Activated naive CD4-positive, alpha-beta T cell treated with anti-CD3 and anti-CD28 coated beads for 36 hours (primary cell): ENCODE results near the gene PCK2. TPM values are rescaled to one million over a fixed set of nuclear protein-coding genes. Genes with fewer than 3 reads are reported as not detected.
A peak's percentile ranks its signal among the peaks of the same experiment; 100 is the strongest.
"Not testable (repeated sequence)": the region's sequence is repeated elsewhere in the genome, so short reads cannot be mapped to it uniquely, and the experiment has no call there.

Source experiments
- CTCF ChIA-PET: fragments of 350-600 bp; sonication (Branson Sonifier 250); formaldehyde crosslinking; loops from one replicate; lab custom pipeline; 2021; ENCODE audit warnings: antibody characterized with exemption; lab: Charles Lee
- DNase-seq: peaks from one replicate; pipeline ENCODE4 v3.0.0-alpha.2; 2020
- H3K27ac Mint-ChIP-seq: one replicate; pipeline ENCODE4 v1.8.0; 2021; ENCODE audit warnings: mild to moderate bottlenecking, mixed read lengths
- H3K27me3 Mint-ChIP-seq: one replicate; pipeline ENCODE4 v1.8.0; 2021; ENCODE audit warnings: low read depth, mixed read lengths
- H3K36me3 Mint-ChIP-seq: one replicate; pipeline ENCODE4 v1.8.0; 2021; ENCODE audit warnings: low read depth, mixed read lengths
- H3K4me1 Mint-ChIP-seq: one replicate; pipeline ENCODE4 v1.8.0; 2021; ENCODE audit warnings: low read depth, mixed read lengths
- H3K4me3 Mint-ChIP-seq: one replicate; pipeline ENCODE4 v1.8.0; 2021; ENCODE audit warnings: mild to moderate bottlenecking, moderate library complexity, mixed read lengths
- H3K9me3 Mint-ChIP-seq: one replicate; pipeline ENCODE4 v1.8.0; 2021; ENCODE audit warnings: mixed read lengths
- intact Hi-C: fragments of 100-400 bp; cut with micrococcal nuclease; formaldehyde crosslinking; loops from one replicate; pipeline ENCODE4 v1.15.1; 2023
- total RNA-seq, 2 experiments: library from RNA; stranded (reverse); gene quantifications; one replicate each; pipeline ENCODE4 v1.2.3, GENCODE V29; 2021

Gene PCK2
- total RNA-seq, 2 experiments from 2014 or later: 117 TPM

DNA sequence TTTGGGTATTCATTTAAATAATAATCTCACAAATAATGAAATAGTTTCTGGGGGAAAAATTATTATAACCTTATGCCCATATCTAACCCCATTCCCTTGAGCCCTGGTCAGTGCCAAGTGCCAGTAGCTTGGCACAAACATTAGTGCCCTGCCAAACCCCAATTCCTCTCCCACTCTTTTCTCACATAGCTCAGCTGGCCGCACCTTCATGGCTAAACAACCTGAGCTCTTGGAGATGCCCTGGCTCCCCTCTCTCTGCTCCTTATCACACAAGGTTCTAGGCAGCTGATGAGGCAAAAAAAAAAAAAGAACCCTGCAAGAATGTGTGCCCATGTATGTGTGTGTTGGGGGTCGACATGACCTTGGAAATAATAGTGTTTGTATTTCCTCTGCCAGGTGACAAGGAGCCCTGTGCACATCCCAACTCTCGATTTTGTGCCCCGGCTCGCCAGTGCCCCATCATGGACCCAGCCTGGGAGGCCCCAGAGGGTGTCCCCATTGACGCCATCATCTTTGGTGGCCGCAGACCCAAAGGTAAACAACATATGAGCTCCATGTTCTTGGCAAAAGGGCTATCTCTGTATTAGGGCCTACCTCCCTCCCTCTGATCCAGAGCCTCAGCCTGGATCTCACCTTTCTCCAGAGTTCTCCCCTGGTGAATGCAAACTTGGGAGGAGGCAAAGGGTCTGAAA is 8.4 kb downstream of the PCK2 start:
- Mint-ChIP-seq H3K36me3 (peaks cover 55% of the 10 kb centered on the region), H3K9me3 (no peaks in the 10 kb centered on the region), H3K27ac (no peak overlapping the region), H3K4me1 (no peaks in the 10 kb centered on the region), H3K4me3 (no peak overlapping the region), H3K27me3 (no peaks in the 10 kb centered on the region)
- intact Hi-C loops: no loop called here
- CTCF ChIA-PET: interaction anchor here (1.1 to 11.7 kb wide), 4 partner anchors 9 to 44 kb away, joined by 3 to 226 read pairs (median 6); partner anchors contain the start of gene PCK2
- no peak for DNase-seq

DNA sequence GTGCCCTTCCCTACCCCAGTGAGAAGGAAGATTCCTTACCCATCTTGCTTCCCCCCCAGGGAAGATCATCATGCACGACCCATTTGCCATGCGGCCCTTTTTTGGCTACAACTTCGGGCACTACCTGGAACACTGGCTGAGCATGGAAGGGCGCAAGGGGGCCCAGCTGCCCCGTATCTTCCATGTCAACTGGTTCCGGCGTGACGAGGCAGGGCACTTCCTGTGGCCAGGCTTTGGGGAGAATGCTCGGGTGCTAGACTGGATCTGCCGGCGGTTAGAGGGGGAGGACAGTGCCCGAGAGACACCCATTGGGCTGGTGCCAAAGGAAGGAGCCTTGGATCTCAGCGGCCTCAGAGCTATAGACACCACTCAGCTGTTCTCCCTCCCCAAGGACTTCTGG is 9.3 kb downstream of the PCK2 start:
- CTCF ChIA-PET: interaction anchor here (0.9 to 11.7 kb wide), 4 partner anchors 10 to 46 kb away, joined by 3 to 226 read pairs (median 8); partner anchors contain the start of gene PCK2
- Mint-ChIP-seq H3K4me3 (no peak overlapping the region), H3K4me1 (peaks cover 2% of the 10 kb centered on the region), H3K27ac (no peak overlapping the region), H3K27me3 (no peaks in the 10 kb centered on the region), H3K9me3 (no peaks in the 10 kb centered on the region), H3K36me3 (peaks cover 53% of the 10 kb centered on the region)
- intact Hi-C loops: no loop called here
- DNase-seq: no peak

GRCh38 chr14:24105609-24106239 is 11.6 kb downstream of the PCK2 start:
- H3K9me3 Mint-ChIP-seq, H3K27ac Mint-ChIP-seq, H3K4me3 Mint-ChIP-seq, H3K27me3 Mint-ChIP-seq, intact Hi-C loops, DNase-seq: not testable (repeated sequence)
- CTCF ChIA-PET: interaction anchor here (1.6 to 11.7 kb wide), 4 partner anchors 8 to 48 kb away, joined by 3 to 226 read pairs (median 10); partner anchors contain the start of genes DCAF11, NRL and PCK2
- Mint-ChIP-seq H3K36me3 (peaks cover 38% of the 10 kb centered on the region), H3K4me1 (peaks cover 10% of the 10 kb centered on the region)

DNA sequence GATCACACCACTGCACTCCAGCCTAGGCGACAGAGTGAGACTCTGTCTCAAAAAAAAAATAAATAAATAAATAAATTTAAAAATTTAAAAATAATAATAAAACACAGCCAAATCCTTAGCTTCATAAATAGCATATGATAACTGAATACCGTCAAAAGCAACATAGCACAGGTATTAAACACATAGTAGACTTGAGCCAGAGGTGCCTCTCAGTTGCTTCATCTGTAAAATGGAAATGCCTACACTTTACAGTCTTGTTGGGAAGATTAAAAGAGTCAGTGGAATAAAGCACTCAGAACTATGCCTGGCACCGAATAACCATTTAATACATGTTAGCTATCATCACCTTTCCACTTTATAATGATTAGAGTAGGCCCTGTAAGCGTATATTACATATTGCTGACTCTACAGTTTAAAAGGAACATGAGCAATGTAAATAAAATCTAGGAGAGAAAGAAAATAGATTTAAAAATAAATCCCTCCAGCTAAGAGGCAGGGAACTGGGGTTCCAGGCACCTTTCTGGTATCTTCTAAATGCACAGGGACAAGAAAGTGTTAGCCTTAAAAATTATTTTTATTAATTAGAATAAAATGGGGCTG is 12.7 kb downstream of the PCK2 start:
- Mint-ChIP-seq H3K27me3 (no peaks in the 10 kb centered on the region), H3K27ac (no peak overlapping the region), H3K4me1 (peaks cover 10% of the 10 kb centered on the region), H3K9me3 (no peaks in the 10 kb centered on the region), H3K36me3 (peaks cover 30% of the 10 kb centered on the region), H3K4me3 (no peak overlapping the region)
- intact Hi-C loops: no loop called here
- DNase-seq: no peak
- CTCF ChIA-PET: interaction anchor here (0.6 to 11.7 kb wide), 9 partner anchors 7 to 140 kb away, joined by 3 to 237 read pairs (median 31); partner anchors contain the start of genes DCAF11, IRF9, NRL and PCK2

GRCh38 chr14:24108336-24108874 is 14.3 kb downstream of the PCK2 start:
- H3K4me1 Mint-ChIP-seq: peaks cover 10% of the 10 kb centered on the region
- CTCF ChIA-PET: interaction anchor here (0.6 to 11.7 kb wide), 33 partner anchors 10 to 519 kb away, joined by 3 to 237 read pairs (median 4); partner anchors contain the start of genes CARMIL3, CIDEB, EMC9 and IRF9
- peak overlapping the region; percentile 50 for H3K4me3 Mint-ChIP-seq
- peak overlapping the region; percentile 97 for H3K27ac Mint-ChIP-seq
- intact Hi-C loops: loop anchor here (1.0 kb wide), 3 partner anchors 50 to 94 kb away; no protein-coding TSS in a partner anchor
- no peaks in the 10 kb centered on the region for H3K27me3 Mint-ChIP-seq
- no peak for DNase-seq
- no peaks in the 10 kb centered on the region for H3K9me3 Mint-ChIP-seq
- peaks cover 16% of the 10 kb centered on the region for H3K36me3 Mint-ChIP-seq

DNA sequence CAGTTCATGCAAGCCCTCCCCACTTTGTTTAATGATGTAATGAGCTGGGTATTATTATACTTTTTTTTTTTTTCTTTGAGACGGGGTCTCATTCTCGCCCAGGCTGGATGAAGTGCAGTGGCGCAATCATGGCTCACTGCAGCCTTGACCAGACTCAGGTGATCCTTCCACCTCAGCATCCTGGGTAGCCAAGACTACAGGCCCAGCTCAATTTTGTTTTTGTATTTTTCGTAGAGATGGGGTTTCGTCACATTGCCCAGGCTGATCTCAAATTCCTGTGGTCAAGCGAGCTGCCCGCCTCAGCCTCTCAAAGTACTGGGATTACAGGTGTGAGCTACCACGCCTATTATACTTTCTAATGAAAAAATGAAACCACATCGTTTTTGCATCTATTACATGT is 15.9 kb downstream of the PCK2 start:
- peaks cover under 1% of the 10 kb centered on the region for H3K36me3 Mint-ChIP-seq
- no peak overlapping the region for H3K4me3 Mint-ChIP-seq
- H3K27me3 Mint-ChIP-seq: no peaks in the 10 kb centered on the region
- no peak for DNase-seq
- intact Hi-C loops: loop anchor here (10.0 kb wide), 2 partner anchors 805 to 1105 kb away; partner anchors contain the start of genes BCL2L2 and PPP1R3E
- H3K9me3 Mint-ChIP-seq: no peaks in the 10 kb centered on the region
- CTCF ChIA-PET: interaction anchor here (0.7 to 11.7 kb wide), 17 partner anchors 9 to 321 kb away, joined by 3 to 237 read pairs (median 4); partner anchors contain the start of genes CIDEB, EMC9, IRF9 and PCK2
- H3K4me1 Mint-ChIP-seq: peaks cover 10% of the 10 kb centered on the region
- no peak overlapping the region for H3K27ac Mint-ChIP-seq

DNA sequence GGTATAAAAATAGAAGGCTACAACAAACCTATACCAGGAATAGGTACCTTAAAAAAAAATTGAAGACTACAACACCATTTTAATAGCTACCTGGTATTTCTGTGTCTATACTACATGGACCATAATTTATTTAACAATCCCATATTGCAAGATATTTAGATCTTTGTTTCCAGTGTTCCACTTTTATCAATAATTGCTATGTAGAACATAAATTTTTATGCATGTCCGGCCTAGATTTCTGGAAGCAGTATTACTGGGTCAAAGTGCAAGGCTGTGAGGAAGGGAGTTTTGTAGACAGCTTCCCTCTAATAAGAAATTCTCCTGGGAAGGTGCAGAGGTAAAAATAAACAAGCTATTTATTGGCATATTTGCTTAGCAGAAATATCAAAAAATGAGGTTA is 16.4 kb downstream of the PCK2 start:
- H3K36me3 Mint-ChIP-seq: peaks cover 3% of the 10 kb centered on the region
- H3K4me1 Mint-ChIP-seq: peaks cover 13% of the 10 kb centered on the region
- CTCF ChIA-PET: interaction anchor here (0.8 to 11.7 kb wide), 13 partner anchors 9 to 197 kb away, joined by 3 to 237 read pairs (median 4); partner anchors contain the start of genes CIDEB, DHRS4L2, EMC9 and IRF9
- H3K4me3 Mint-ChIP-seq: no peak overlapping the region
- DNase-seq: no peak
- intact Hi-C loops: loop anchor here (10.0 kb wide), 2 partner anchors 806 to 1106 kb away; partner anchors contain the start of genes BCL2L2 and PPP1R3E
- H3K27me3 Mint-ChIP-seq: no peaks in the 10 kb centered on the region
- no peak overlapping the region for H3K27ac Mint-ChIP-seq
- H3K9me3 Mint-ChIP-seq: no peaks in the 10 kb centered on the region

DNA sequence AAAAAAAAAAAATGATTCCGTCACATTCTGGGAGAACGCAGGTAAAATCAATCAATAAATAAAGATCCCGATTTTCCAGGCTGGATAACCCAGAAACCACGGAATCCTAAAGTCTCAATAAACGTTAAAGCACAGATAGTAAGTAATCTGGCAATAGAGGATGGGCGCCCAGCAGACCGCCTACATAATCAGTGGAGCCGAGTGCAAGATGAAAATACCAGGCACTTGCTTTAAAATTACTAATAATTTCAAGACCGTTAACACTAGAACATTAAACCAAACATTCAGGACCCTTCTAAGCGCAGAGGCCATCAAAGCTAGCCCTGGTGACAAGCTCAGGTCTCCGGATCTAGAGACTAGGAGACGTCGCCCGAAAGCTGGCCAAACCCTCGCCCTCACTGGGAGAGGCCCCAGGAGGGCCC is 19.3 kb downstream of the PCK2 start:
- no peak for DNase-seq
- Mint-ChIP-seq H3K4me3 (peak overlapping the region; percentile 99), H3K27me3 (no peaks in the 10 kb centered on the region), H3K36me3 (peaks cover 21% of the 10 kb centered on the region), H3K9me3 (no peaks in the 10 kb centered on the region), H3K27ac (peak overlapping the region; percentile 100), H3K4me1 (peaks cover 25% of the 10 kb centered on the region)
- CTCF ChIA-PET: interaction anchor here (0.7 to 4.1 kb wide), 8 partner anchors 8 to 1037 kb away, joined by 3 to 20 read pairs (median 6); partner anchors contain the start of genes PCK2, PSME1 and TINF2
- intact Hi-C loops: loop anchor here (10.0 kb wide), 2 partner anchors 809 to 1109 kb away; partner anchors contain the start of genes BCL2L2 and PPP1R3E

- CTCF ChIA-PET: interaction anchor here (0.7 to 4.1 kb wide), 11 partner anchors 8 to 1037 kb away, joined by 3 to 20 read pairs (median 6); partner anchors contain the start of genes IRF9, PCK2, PSME1 and PSME2
- Mint-ChIP-seq H3K4me1 (peaks cover 22% of the 10 kb centered on the region), H3K36me3 (peaks cover 27% of the 10 kb centered on the region), H3K9me3 (no peaks in the 10 kb centered on the region), H3K27ac (peak overlapping the region; percentile 100), H3K27me3 (no peaks in the 10 kb centered on the region), H3K4me3 (peak overlapping the region; percentile 99)
- intact Hi-C loops: loop anchor here (1.0 to 10.0 kb wide), 18 partner anchors 20 to 1109 kb away; partner anchors contain the start of genes BCL2L2, CHMP4A, DHRS1 and DHRS4L2
- peak; percentile 91 for DNase-seq
Observed at GRCh38 chr14:24113801-24114531, 19.9 kb downstream of the PCK2 start.

GRCh38 chr14:24114532-24115421 is 20.7 kb downstream of the PCK2 start, which contains the start of the genes DCAF11 and NRL:
TSS of gene DCAF11 (plus strand) at chr14:24114777. CDS start at chr14:24115595, 818 bp downstream.
TSS of gene NRL (minus strand) at chr14:24114949. CDS start at chr14:24082848, 32,101 bp downstream.
- H3K4me1 Mint-ChIP-seq: peaks cover 18% of the 10 kb centered on the region
- peak within 1 kb of the TSS; percentile 99 for H3K4me3 Mint-ChIP-seq
- CTCF ChIA-PET: interaction anchor here (0.7 to 4.1 kb wide), 10 partner anchors 9 to 128 kb away, joined by 3 to 20 read pairs (median 8); partner anchors contain the start of genes IRF9, PSME1, PSME2 and RNF31
- H3K27ac Mint-ChIP-seq: peak within 1 kb of the TSS; percentile 100
- no peaks in the 10 kb centered on the region for H3K9me3 Mint-ChIP-seq
- peak; percentile 99 for DNase-seq
- peaks cover 33% of the 10 kb centered on the region for H3K36me3 Mint-ChIP-seq
- intact Hi-C loops: loop anchor here (1.0 to 10.0 kb wide), 20 partner anchors 20 to 1110 kb away; partner anchors contain the start of genes AP1G2, BCL2L2, CHMP4A and DHRS1
- no peaks in the 10 kb centered on the region for H3K27me3 Mint-ChIP-seq
